Activated CD4-positive, alpha-beta memory T cell treated with anti-CD3 and anti-CD28 coated beads, Interleukin-2, amount 10 ng/mL, durations not matched to agents 7 days and 5 days (primary cell): ENCODE data around the gene KANK4. TPM values are rescaled to one million over a fixed set of nuclear protein-coding genes. Genes with fewer than 3 reads are reported as not detected.

Source experiments
- CTCF ChIA-PET: fragments of 350-600 bp; sonication (Branson Sonifier 250); formaldehyde crosslinking; loops from one replicate; lab custom pipeline; 2021; ENCODE audit warnings: antibody characterized with exemption, inconsistent platforms; lab: Charles Lee
- POLR2A ChIA-PET: fragments of 350-600 bp; sonication (Branson Sonifier 250); formaldehyde crosslinking; loops from one replicate; lab custom pipeline; 2021; ENCODE audit warnings: antibody characterized with exemption; lab: Charles Lee
- DNase-seq: peaks from one replicate; pipeline ENCODE4 v3.0.0-alpha.2; 2020
- H3K27ac Mint-ChIP-seq: one replicate; pipeline ENCODE4 v1.8.0; 2021; ENCODE audit warnings: mild to moderate bottlenecking, mixed read lengths
- H3K27me3 Mint-ChIP-seq: one replicate; pipeline ENCODE4 v1.8.0; 2021; ENCODE audit warnings: mixed read lengths
- H3K36me3 Mint-ChIP-seq: one replicate; pipeline ENCODE4 v1.8.0; 2021; ENCODE audit warnings: low read depth, mixed read lengths
- H3K4me1 Mint-ChIP-seq: one replicate; pipeline ENCODE4 v1.8.0; 2021; ENCODE audit warnings: mixed read lengths
- H3K4me3 Mint-ChIP-seq: one replicate; pipeline ENCODE4 v1.8.0; 2021; ENCODE audit warnings: mild to moderate bottlenecking, mixed read lengths
- H3K9me3 Mint-ChIP-seq: one replicate; pipeline ENCODE4 v1.8.0; 2021; ENCODE audit warnings: mixed read lengths
- total RNA-seq, 2 experiments: library from RNA; stranded (reverse); gene quantifications; one replicate each; pipeline ENCODE4 v1.2.3, GENCODE V29; 2021

KANK4 gene
- total RNA-seq, 2 experiments from 2014 or later = not detected

DNA sequence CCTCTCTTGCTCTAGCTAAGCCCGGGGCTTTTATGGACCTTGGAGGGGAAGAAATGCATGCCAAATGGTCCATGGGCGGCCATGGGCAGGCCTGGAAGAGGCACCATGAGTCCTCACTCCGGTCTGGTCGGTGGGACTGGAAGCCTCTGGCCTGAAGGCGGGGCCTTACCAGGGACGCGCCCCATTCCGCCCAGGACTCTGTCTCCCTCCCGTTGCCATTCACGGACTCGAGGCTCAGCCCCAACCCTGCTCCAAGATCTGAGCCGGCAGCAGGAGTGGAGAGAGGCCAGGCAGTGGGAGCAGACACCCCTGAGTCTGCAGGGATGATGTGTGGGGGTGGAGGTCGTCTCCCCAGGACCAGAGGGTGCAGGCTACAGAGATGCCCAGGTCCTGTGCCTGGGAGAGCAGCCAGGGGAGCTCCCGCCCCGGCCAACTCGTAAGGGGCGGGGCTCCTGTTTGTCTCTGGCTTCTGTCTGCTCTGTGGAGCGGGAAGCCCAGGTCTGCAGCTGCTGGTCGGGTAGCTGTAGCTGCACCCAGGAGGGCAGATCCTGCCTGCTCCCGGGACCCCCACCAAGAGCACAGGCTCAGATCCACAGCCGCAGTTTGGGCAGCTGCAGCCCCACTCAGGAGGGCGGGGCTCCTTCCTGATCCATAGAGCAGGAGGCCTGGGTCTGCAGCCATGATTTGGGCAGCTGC is 8.3 kb upstream of the KANK4 start:
- no peaks in the 10 kb centered on the region for H3K4me1 Mint-ChIP-seq
- POLR2A ChIA-PET = no interaction called here
- DNase-seq = no peak
- H3K4me3 Mint-ChIP-seq = no peak overlapping the region
- CTCF ChIA-PET = no interaction called here
- H3K36me3 Mint-ChIP-seq = no peaks in the 10 kb centered on the region
- peaks cover 3% of the 10 kb centered on the region for H3K27me3 Mint-ChIP-seq
- H3K27ac Mint-ChIP-seq = no peak overlapping the region
- H3K9me3 Mint-ChIP-seq = no peaks in the 10 kb centered on the region

DNA sequence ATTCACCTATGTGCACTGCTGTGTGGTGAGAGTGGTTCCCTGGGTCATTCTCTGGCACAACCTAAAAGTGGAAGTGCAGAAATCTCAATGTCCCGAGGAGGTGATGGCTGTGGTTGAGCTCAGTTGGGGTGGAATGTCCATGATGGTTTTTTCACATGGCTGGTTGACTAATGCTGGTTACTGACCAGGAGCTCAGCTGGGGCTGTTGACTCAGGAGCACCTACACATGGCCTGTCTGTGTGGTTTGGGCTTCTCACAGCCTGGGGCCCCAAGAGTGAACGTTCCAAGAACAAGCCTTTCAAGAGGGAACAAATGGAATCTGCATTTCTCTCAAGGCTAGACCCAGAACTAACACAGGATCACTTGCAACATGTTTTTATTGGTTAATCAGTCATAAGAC is 6.4 kb upstream of the KANK4 start:
- H3K4me3 Mint-ChIP-seq = no peak overlapping the region
- ChIA-PET POLR2A (no interaction called here), CTCF (no interaction called here)
- no peaks in the 10 kb centered on the region for H3K36me3 Mint-ChIP-seq
- peaks cover 4% of the 10 kb centered on the region for H3K27me3 Mint-ChIP-seq
- DNase-seq = no peak
- H3K4me1 Mint-ChIP-seq = no peaks in the 10 kb centered on the region
- no peak overlapping the region for H3K27ac Mint-ChIP-seq
- H3K9me3 Mint-ChIP-seq = no peaks in the 10 kb centered on the region

DNA sequence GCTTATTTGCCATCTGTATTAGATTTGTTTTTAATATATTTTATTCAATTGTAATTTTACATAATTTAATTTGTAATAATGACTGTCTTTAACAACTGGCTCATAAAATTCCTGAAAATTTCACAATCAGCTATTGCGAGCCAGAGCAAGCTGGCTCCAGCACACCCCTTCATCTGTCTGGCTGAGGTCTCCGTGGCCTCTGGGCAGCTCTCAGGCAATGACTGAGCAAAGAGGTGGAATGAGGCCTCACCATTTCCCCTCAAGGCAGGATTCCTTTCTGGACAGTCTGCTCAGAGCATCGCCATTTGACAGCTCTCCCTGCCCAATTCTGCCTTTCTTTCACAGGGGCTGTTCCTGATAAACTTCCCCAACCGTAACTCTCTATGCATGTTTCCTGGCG is 5.8 kb upstream of the KANK4 start:
- Mint-ChIP-seq H3K36me3 (no peaks in the 10 kb centered on the region), H3K27ac (no peak overlapping the region), H3K4me1 (no peaks in the 10 kb centered on the region), H3K9me3 (no peaks in the 10 kb centered on the region), H3K27me3 (peaks cover 10% of the 10 kb centered on the region), H3K4me3 (no peak overlapping the region)
- CTCF ChIA-PET = interaction anchor here (0.5 kb wide), 1 partner anchor 191 kb away, joined by 7 read pairs; no protein-coding TSS in a partner anchor
- POLR2A ChIA-PET = no interaction called here
- no peak for DNase-seq

DNA sequence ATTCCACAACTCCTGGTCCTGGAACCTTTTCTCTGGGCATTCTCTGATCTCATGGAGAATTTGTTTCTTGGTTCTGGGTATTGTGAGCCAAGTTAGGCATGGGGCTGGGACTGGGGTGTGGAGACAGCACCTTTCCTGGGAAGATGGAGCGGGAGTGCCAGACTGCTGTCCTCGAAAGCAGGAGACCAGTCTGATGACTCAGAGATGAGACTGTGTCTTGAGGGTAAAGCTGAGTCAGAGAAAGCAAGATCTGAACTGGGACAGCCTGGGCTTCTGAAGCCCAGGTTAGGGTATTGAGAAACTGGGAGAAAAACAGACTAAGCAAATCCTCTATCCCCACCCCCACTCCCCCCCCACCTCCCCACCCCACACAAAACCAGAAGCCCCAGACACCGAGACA is 2.2 kb upstream of the KANK4 start:
- ChIA-PET CTCF (interaction anchor here (1.6 kb wide), 1 partner anchor 86 kb away, joined by 3 read pairs; no protein-coding TSS in a partner anchor), POLR2A (no interaction called here)
- H3K27ac Mint-ChIP-seq = no peak overlapping the region

GRCh38 chr1:62318320-62318755 is 896 bp downstream of the KANK4 start:
- H3K27me3 Mint-ChIP-seq = peaks cover 30% of the 10 kb centered on the region
- ChIA-PET POLR2A (no interaction called here), CTCF (no interaction called here)
- no peaks in the 10 kb centered on the region for H3K36me3 Mint-ChIP-seq
- H3K4me1 Mint-ChIP-seq = no peaks in the 10 kb centered on the region
- DNase-seq = no peak
- no peak overlapping the region for H3K4me3 Mint-ChIP-seq
- no peak overlapping the region for H3K27ac Mint-ChIP-seq
- no peaks in the 10 kb centered on the region for H3K9me3 Mint-ChIP-seq

More for the DNA sequence above, 2.2 kb upstream of the KANK4 start:
- Mint-ChIP-seq H3K36me3 (no peaks in the 10 kb centered on the region), H3K4me3 (no peak overlapping the region), H3K27me3 (peaks cover 30% of the 10 kb centered on the region), H3K9me3 (no peaks in the 10 kb centered on the region), H3K4me1 (no peaks in the 10 kb centered on the region)
- no peak for DNase-seq

DNA sequence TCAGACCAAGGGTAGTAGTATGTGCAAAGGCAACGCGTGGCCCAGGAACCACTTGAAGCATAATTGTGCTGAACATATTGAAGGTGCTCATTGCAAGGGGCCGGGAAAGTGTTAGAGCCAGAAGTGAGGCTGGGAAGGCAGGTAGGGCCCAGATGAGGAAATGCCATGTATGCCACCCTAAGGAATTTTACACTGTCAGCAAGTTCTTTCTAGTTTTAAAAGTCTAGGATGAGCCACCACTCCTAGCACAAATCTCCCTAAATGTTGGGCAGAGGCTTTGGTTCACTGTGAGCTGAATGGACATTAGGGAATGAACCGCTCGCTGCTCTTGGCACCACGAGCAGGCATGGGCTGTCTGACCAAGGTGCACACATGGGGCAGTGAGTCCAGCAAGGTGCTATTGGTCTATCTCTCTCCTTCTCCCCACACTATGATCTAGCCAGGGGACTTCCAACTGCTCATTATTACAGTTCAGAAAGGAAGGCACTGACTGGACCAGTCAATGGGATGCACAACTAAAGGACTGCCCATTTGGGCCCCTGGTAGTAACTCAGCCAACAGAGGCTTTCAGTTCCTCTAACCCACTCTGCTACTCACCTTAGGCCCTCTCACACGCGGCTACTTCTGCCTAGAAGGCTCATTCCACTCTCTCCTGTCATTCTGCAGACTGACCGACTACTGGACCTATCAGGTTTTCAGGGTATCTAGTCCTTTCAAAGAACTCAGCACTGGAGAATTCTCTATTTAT is 2.0 kb downstream of the KANK4 start:
- Mint-ChIP-seq H3K27ac (no peak overlapping the region), H3K4me1 (no peaks in the 10 kb centered on the region), H3K9me3 (no peaks in the 10 kb centered on the region), H3K36me3 (no peaks in the 10 kb centered on the region), H3K4me3 (no peak overlapping the region), H3K27me3 (peaks cover 32% of the 10 kb centered on the region)
- DNase-seq = no peak
- POLR2A ChIA-PET = no interaction called here
- CTCF ChIA-PET = no interaction called here

GRCh38 chr1:62316135-62316534 is 3.1 kb downstream of the KANK4 start:
- POLR2A ChIA-PET = no interaction called here
- no peak for DNase-seq
- peaks cover 31% of the 10 kb centered on the region for H3K27me3 Mint-ChIP-seq
- no peaks in the 10 kb centered on the region for H3K36me3 Mint-ChIP-seq
- CTCF ChIA-PET = no interaction called here
- H3K27ac Mint-ChIP-seq = no peak overlapping the region
- H3K4me1 Mint-ChIP-seq = no peaks in the 10 kb centered on the region
- H3K4me3 Mint-ChIP-seq = no peak overlapping the region
- H3K9me3 Mint-ChIP-seq = no peaks in the 10 kb centered on the region

GRCh38 chr1:62315387-62315786 is 3.8 kb downstream of the KANK4 start:
- ChIA-PET POLR2A (no interaction called here), CTCF (no interaction called here)
- no peaks in the 10 kb centered on the region for H3K4me1 Mint-ChIP-seq
- DNase-seq = no peak
- H3K27me3 Mint-ChIP-seq = peaks cover 32% of the 10 kb centered on the region
- H3K4me3 Mint-ChIP-seq = no peak overlapping the region
- no peak overlapping the region for H3K27ac Mint-ChIP-seq
- no peaks in the 10 kb centered on the region for H3K9me3 Mint-ChIP-seq
- H3K36me3 Mint-ChIP-seq = no peaks in the 10 kb centered on the region

- H3K27me3 Mint-ChIP-seq = peaks cover 28% of the 10 kb centered on the region
Observed at GRCh38 chr1:62314454-62315350, 4.5 kb downstream of the KANK4 start.

GRCh38 chr1:62312698-62313097 is 6.5 kb downstream of the KANK4 start:
- ChIA-PET POLR2A (no interaction called here), CTCF (interaction anchor here (1.2 kb wide), 1 partner anchor 94 kb away, joined by 3 read pairs; no protein-coding TSS in a partner anchor)
- Mint-ChIP-seq H3K27me3 (peaks cover 16% of the 10 kb centered on the region), H3K36me3 (no peaks in the 10 kb centered on the region), H3K4me1 (no peaks in the 10 kb centered on the region), H3K27ac (no peak overlapping the region), H3K4me3 (no peak overlapping the region), H3K9me3 (no peaks in the 10 kb centered on the region)
- DNase-seq = no peak

More at GRCh38 chr1:62314454-62315350, 4.5 kb downstream of the KANK4 start:
- Mint-ChIP-seq H3K4me1 (no peaks in the 10 kb centered on the region), H3K4me3 (no peak overlapping the region), H3K36me3 (no peaks in the 10 kb centered on the region), H3K27ac (no peak overlapping the region), H3K9me3 (no peaks in the 10 kb centered on the region)
- ChIA-PET CTCF (no interaction called here), POLR2A (no interaction called here)
- DNase-seq = no peak

DNA sequence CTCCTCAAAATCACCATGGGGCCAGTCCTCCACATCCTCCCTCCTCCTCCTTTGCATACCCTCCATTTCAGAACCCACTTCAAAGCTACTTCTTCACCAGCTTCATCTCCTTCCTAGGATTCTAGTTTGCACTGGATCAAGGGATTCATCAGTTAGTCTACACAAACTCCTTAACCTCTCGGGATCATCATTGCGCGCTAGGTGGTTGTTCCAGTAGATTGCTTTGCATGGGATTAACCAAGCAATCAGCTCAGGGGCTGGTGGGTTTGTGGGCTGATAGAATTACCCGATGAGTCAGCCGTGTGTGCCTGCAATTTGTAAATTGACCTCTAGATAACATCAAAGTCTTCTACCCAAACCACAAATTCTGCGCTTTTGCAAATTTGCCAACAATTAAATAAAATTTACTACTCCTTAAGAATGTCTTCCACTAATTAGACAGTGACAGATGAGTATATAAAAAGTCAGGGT is 7.7 kb downstream of the KANK4 start:
- Mint-ChIP-seq H3K9me3 (no peaks in the 10 kb centered on the region), H3K4me1 (no peaks in the 10 kb centered on the region), H3K27ac (no peak overlapping the region), H3K36me3 (no peaks in the 10 kb centered on the region), H3K4me3 (no peak overlapping the region), H3K27me3 (peaks cover 12% of the 10 kb centered on the region)
- no peak for DNase-seq
- POLR2A ChIA-PET = no interaction called here
- CTCF ChIA-PET = interaction anchor here (1.2 kb wide), 1 partner anchor 96 kb away, joined by 3 read pairs; no protein-coding TSS in a partner anchor

DNA sequence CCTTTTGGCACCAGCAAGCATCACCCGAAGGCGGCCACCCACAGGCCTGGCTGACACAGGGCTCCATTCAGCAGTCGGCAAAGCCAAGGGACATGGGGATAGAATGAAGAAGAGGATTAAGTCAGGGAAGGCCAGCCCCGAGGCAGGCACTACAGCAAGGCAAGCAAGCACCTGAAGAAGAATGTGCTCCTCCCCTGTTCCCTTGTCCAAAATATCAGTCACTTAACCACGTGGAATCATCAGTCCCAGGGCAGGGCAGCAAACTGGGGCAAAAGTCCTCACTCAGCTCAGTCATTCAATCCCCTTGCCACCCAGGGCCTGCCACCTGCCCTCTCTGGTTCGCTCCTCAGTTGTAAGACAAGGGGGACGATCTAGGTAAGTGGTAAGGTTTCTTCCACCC is 9.3 kb downstream of the KANK4 start:
- no peaks in the 10 kb centered on the region for H3K9me3 Mint-ChIP-seq
- no peak for DNase-seq
- no peak overlapping the region for H3K4me3 Mint-ChIP-seq
- H3K36me3 Mint-ChIP-seq = no peaks in the 10 kb centered on the region
- H3K27ac Mint-ChIP-seq = no peak overlapping the region
- peaks cover 14% of the 10 kb centered on the region for H3K27me3 Mint-ChIP-seq
- H3K4me1 Mint-ChIP-seq = no peaks in the 10 kb centered on the region
- POLR2A ChIA-PET = no interaction called here
- CTCF ChIA-PET = no interaction called here

GRCh38 chr1:62308606-62309005 is 10.6 kb downstream of the KANK4 start:
- Mint-ChIP-seq H3K4me1 (no peaks in the 10 kb centered on the region), H3K9me3 (no peaks in the 10 kb centered on the region), H3K36me3 (no peaks in the 10 kb centered on the region), H3K27me3 (peaks cover 14% of the 10 kb centered on the region), H3K4me3 (no peak overlapping the region), H3K27ac (no peak overlapping the region)
- no peak for DNase-seq
- ChIA-PET CTCF (no interaction called here), POLR2A (no interaction called here)
